ENCODE results near the gene GCN1. TPM values are rescaled to one million over a fixed set of nuclear protein-coding genes. Genes with fewer than 3 reads are reported as not detected.

The GCN1 gene
- total and polyA plus RNA-seq, 2 of the 8 experiments (the other 6 are each of a cell fraction or from before 2014, with no cell fraction given): 61.4 to 133 TPM

DNA sequence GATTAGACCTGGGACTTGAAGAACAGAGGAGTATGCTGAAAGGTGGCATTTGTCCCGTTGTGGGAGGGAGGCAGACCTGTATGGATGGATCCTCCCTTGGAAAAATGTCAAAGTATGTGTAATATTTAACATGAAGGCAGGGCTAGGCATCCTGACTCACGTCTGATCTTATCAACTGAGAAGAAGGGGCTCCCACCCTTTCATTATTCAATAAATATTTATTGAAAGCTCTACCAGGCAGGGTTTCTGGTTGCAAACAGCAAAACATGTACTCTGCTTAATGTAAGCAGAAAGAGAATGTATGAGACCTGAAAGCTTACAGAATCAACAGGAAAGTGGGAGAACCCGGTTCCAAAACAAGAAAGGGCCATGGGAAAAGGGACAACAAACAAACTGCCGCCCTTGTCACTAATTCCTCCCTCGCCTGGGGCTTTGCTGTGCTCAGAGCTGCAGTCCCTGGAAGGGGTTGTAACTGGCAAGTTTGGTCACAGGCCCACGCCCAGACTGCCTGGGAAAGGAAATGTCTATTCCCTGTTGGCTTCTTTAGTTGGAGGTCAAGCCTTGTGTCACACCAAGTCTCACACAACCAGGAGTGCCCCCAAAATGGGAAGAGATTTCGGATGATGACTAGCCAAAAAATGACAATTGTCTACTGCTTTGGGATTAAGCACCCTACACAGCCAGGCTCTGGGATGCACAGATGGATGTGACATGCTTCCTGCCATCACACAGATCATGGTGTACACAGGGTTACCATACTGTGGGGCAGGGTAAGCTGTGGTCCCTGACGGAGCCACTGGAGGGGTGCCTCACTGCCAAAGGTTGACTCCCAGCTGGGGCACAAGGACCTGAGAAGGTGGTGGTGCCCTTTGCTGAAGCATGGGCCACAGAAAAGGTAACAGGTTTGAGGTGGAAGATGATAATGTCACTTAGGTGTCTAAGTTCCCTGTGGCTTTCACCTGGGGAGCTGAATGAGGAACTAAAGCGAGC lies 114.8 kb downstream of the GCN1 start (continued):
- TF ChIP-seq, protein P1, sequence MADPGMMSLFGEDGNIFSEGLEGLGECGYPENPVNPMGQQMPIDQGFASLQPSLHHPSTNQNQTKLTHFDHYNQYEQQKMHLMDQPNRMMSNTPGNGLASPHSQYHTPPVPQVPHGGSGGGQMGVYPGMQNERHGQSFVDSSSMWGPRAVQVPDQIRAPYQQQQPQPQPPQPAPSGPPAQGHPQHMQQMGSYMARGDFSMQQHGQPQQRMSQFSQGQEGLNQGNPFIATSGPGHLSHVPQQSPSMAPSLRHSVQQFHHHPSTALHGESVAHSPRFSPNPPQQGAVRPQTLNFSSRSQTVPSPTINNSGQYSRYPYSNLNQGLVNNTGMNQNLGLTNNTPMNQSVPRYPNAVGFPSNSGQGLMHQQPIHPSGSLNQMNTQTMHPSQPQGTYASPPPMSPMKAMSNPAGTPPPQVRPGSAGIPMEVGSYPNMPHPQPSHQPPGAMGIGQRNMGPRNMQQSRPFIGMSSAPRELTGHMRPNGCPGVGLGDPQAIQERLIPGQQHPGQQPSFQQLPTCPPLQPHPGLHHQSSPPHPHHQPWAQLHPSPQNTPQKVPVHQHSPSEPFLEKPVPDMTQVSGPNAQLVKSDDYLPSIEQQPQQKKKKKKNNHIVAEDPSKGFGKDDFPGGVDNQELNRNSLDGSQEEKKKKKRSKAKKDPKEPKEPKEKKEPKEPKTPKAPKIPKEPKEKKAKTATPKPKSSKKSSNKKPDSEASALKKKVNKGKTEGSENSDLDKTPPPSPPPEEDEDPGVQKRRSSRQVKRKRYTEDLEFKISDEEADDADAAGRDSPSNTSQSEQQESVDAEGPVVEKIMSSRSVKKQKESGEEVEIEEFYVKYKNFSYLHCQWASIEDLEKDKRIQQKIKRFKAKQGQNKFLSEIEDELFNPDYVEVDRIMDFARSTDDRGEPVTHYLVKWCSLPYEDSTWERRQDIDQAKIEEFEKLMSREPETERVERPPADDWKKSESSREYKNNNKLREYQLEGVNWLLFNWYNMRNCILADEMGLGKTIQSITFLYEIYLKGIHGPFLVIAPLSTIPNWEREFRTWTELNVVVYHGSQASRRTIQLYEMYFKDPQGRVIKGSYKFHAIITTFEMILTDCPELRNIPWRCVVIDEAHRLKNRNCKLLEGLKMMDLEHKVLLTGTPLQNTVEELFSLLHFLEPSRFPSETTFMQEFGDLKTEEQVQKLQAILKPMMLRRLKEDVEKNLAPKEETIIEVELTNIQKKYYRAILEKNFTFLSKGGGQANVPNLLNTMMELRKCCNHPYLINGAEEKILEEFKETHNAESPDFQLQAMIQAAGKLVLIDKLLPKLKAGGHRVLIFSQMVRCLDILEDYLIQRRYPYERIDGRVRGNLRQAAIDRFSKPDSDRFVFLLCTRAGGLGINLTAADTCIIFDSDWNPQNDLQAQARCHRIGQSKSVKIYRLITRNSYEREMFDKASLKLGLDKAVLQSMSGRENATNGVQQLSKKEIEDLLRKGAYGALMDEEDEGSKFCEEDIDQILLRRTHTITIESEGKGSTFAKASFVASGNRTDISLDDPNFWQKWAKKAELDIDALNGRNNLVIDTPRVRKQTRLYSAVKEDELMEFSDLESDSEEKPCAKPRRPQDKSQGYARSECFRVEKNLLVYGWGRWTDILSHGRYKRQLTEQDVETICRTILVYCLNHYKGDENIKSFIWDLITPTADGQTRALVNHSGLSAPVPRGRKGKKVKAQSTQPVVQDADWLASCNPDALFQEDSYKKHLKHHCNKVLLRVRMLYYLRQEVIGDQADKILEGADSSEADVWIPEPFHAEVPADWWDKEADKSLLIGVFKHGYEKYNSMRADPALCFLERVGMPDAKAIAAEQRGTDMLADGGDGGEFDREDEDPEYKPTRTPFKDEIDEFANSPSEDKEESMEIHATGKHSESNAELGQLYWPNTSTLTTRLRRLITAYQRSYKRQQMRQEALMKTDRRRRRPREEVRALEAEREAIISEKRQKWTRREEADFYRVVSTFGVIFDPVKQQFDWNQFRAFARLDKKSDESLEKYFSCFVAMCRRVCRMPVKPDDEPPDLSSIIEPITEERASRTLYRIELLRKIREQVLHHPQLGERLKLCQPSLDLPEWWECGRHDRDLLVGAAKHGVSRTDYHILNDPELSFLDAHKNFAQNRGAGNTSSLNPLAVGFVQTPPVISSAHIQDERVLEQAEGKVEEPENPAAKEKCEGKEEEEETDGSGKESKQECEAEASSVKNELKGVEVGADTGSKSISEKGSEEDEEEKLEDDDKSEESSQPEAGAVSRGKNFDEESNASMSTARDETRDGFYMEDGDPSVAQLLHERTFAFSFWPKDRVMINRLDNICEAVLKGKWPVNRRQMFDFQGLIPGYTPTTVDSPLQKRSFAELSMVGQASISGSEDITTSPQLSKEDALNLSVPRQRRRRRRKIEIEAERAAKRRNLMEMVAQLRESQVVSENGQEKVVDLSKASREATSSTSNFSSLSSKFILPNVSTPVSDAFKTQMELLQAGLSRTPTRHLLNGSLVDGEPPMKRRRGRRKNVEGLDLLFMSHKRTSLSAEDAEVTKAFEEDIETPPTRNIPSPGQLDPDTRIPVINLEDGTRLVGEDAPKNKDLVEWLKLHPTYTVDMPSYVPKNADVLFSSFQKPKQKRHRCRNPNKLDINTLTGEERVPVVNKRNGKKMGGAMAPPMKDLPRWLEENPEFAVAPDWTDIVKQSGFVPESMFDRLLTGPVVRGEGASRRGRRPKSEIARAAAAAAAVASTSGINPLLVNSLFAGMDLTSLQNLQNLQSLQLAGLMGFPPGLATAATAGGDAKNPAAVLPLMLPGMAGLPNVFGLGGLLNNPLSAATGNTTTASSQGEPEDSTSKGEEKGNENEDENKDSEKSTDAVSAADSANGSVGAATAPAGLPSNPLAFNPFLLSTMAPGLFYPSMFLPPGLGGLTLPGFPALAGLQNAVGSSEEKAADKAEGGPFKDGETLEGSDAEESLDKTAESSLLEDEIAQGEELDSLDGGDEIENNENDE (IDR thresholded peaks at IDR 0.05; ENCODE audit: insufficient replicate concordance, low read length): no peak
- TF ChIP-seq EP300 (IDR thresholded peaks at IDR 0.05; ENCODE audit: borderline replicate concordance in 1 of 2, low read depth in 2 of 2, low read length in 2 of 2) (no peak), POLR2A (IDR thresholded peaks at IDR 0.05; ENCODE audit: control extremely low read depth in 1 of 2, low read depth in 2 of 2, low read length in 2 of 2) (no peak), POU5F1 (IDR thresholded peaks at IDR 0.05; ENCODE audit: low read depth, low read length) (no peak), KDM5A (IDR thresholded peaks at IDR 0.05; ENCODE audit: low read length) (no peak), GABPA (IDR thresholded peaks at IDR 0.05; ENCODE audit: borderline replicate concordance, insufficient read depth, low read length) (no peak), EZH2 (IDR thresholded peaks at IDR 0.05; ENCODE audit: low read depth, low read length, severe bottlenecking) (no peak), CBX5 (IDR thresholded peaks at IDR 0.05; ENCODE audit: low read depth, low read length) (no peak)

All from H1 (cell line).